GM23338 (cell line): ENCODE measurements around the gene FHAD1.

Source experiments
- CREB1 ChIP-seq: fragments of 250-450 bp; sonication (Bioruptor Pico); IDR thresholded peaks from 2 replicates; pipeline ENCODE4 v1.5.0; 2020; ENCODE audit warnings: low read depth, mild to moderate bottlenecking, moderate library complexity
- EZH2 ChIP-seq: fragments of 200-600 bp; sonication (generic); IDR thresholded peaks from one replicate; pipeline ENCODE4 v1.8.0; 2017; ENCODE audit warnings: antibody characterized with exemption, mild to moderate bottlenecking, low read depth; ENCODE audit not compliant: unreplicated experiment
- POLR2AphosphoS5 ChIP-seq: IDR thresholded peaks from 2 replicates; pipeline ENCODE4 v1.6.1; 2016; ENCODE audit warnings: antibody characterized with exemption, low read depth
- TF ChIP-seq, protein P1 (sequence below), 2 experiments: fragments of 200-600 bp in 1 of 2; sonication (generic) in 1 of 2; conservative IDR thresholded peaks; 2 replicates each; pipeline versions ENCODE4 v1.5.1 to v1.6.1; 2016 to 2017; ENCODE audit warnings: antibody characterized with exemption in 2 of 2, low read depth in 2 of 2, mild to moderate bottlenecking in 2 of 2, moderate library complexity in 1 of 2
- TF ChIP-seq, protein P2 (sequence below): IDR thresholded peaks from one replicate; pipeline ENCODE4 v1.6.1; 2018; ENCODE audit warnings: antibody characterized with exemption; ENCODE audit not compliant: unreplicated experiment

DNA sequence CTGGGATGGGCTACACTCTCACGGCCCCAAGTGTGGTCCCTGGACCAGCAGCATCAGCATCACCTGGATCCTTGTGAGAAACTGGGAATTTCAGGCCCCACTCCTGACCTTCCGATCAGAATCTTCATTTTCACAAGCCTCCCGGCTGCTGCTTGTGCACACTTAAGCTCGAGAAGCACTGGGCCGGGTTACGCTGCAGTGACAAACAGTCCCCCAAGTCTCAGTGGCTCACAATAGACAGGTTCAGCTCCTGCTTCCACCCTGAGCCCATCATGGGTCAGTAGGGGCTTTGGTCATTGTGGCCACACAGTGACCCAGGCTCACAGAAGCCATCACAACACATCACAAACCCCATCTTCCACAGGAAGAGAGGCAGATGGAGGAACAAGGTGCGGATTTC lies 63.5 kb downstream of the FHAD1 start:
- TF ChIP-seq, protein P1, sequence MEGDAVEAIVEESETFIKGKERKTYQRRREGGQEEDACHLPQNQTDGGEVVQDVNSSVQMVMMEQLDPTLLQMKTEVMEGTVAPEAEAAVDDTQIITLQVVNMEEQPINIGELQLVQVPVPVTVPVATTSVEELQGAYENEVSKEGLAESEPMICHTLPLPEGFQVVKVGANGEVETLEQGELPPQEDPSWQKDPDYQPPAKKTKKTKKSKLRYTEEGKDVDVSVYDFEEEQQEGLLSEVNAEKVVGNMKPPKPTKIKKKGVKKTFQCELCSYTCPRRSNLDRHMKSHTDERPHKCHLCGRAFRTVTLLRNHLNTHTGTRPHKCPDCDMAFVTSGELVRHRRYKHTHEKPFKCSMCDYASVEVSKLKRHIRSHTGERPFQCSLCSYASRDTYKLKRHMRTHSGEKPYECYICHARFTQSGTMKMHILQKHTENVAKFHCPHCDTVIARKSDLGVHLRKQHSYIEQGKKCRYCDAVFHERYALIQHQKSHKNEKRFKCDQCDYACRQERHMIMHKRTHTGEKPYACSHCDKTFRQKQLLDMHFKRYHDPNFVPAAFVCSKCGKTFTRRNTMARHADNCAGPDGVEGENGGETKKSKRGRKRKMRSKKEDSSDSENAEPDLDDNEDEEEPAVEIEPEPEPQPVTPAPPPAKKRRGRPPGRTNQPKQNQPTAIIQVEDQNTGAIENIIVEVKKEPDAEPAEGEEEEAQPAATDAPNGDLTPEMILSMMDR (conservative IDR thresholded peaks at IDR 0.05; ENCODE audit: low read depth in 2 of 2): no peak
- TF ChIP-seq, protein P2, sequence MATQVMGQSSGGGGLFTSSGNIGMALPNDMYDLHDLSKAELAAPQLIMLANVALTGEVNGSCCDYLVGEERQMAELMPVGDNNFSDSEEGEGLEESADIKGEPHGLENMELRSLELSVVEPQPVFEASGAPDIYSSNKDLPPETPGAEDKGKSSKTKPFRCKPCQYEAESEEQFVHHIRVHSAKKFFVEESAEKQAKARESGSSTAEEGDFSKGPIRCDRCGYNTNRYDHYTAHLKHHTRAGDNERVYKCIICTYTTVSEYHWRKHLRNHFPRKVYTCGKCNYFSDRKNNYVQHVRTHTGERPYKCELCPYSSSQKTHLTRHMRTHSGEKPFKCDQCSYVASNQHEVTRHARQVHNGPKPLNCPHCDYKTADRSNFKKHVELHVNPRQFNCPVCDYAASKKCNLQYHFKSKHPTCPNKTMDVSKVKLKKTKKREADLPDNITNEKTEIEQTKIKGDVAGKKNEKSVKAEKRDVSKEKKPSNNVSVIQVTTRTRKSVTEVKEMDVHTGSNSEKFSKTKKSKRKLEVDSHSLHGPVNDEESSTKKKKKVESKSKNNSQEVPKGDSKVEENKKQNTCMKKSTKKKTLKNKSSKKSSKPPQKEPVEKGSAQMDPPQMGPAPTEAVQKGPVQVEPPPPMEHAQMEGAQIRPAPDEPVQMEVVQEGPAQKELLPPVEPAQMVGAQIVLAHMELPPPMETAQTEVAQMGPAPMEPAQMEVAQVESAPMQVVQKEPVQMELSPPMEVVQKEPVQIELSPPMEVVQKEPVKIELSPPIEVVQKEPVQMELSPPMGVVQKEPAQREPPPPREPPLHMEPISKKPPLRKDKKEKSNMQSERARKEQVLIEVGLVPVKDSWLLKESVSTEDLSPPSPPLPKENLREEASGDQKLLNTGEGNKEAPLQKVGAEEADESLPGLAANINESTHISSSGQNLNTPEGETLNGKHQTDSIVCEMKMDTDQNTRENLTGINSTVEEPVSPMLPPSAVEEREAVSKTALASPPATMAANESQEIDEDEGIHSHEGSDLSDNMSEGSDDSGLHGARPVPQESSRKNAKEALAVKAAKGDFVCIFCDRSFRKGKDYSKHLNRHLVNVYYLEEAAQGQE: no peak
- no peak for TF ChIP-seq CREB1 (CRISPR knock-in tag)
- TF ChIP-seq EZH2: no peak
- TF ChIP-seq POLR2AphosphoS5: no peak
